Measurements from ENCODE around the gene FAM25G.

The FAM25G gene

GRCh38 chr10:47447209-47447608 is 44.3 kb downstream of the FAM25G start:
- TF ChIP-seq SPI1 (IDR thresholded peaks at IDR 0.05; ENCODE audit: borderline replicate concordance, low read depth), result no peak
- TF ChIP-seq, protein P1, sequence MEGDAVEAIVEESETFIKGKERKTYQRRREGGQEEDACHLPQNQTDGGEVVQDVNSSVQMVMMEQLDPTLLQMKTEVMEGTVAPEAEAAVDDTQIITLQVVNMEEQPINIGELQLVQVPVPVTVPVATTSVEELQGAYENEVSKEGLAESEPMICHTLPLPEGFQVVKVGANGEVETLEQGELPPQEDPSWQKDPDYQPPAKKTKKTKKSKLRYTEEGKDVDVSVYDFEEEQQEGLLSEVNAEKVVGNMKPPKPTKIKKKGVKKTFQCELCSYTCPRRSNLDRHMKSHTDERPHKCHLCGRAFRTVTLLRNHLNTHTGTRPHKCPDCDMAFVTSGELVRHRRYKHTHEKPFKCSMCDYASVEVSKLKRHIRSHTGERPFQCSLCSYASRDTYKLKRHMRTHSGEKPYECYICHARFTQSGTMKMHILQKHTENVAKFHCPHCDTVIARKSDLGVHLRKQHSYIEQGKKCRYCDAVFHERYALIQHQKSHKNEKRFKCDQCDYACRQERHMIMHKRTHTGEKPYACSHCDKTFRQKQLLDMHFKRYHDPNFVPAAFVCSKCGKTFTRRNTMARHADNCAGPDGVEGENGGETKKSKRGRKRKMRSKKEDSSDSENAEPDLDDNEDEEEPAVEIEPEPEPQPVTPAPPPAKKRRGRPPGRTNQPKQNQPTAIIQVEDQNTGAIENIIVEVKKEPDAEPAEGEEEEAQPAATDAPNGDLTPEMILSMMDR (IDR thresholded peaks at IDR 0.05; ENCODE audit: insufficient read depth, low read length), result no peak
- Histone ChIP-seq H3K27me3 (ENCODE audit: insufficient read depth, poor library complexity, severe bottlenecking) (no peaks in the 10 kb centered on the region), H3K4me3 (replicated peaks; ENCODE audit: insufficient read depth, low read length) (no peak overlapping the region), H3K27ac (replicated peaks) (no peak overlapping the region)
- no peak for DNase-seq (ENCODE audit: low read depth in 1 of 2, low spot score in 1 of 2)

DNA sequence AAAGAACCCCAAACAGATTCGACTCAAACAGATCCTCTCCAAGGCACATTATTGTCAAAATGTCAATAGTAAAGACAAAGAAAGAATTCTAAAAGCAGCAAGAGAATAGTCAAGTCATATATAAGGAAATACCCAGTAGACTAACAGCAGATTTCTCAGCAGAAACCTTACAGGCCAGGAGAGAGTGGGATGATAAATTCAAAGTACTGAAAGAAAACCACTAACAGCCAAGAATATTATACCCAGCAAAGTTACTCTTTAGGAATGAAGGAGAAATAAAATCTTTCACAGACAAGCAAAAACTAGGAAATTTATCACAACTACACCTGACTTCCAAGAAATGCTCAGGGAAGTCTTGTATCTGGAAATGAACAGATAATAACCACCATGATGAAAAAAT is 45.8 kb downstream of the FAM25G start:
- H3K27ac ChIP-seq (replicated peaks), result no peak overlapping the region
- TF ChIP-seq GABPA (IDR thresholded peaks at IDR 0.05; ENCODE audit: low read depth), result no peak
- H3K4me3 ChIP-seq (replicated peaks; ENCODE audit: insufficient read depth, low read length), result no peak overlapping the region
- DNase-seq (ENCODE audit: low read depth in 1 of 2, low spot score in 1 of 2), result no peak
- no peaks in the 10 kb centered on the region for H3K27me3 ChIP-seq (ENCODE audit: insufficient read depth, poor library complexity, severe bottlenecking)

- no peak overlapping the region for H3K27ac ChIP-seq (replicated peaks)
- no peak for DNase-seq (ENCODE audit: low read depth in 1 of 2, low spot score in 1 of 2)
- H3K4me3 ChIP-seq (replicated peaks; ENCODE audit: insufficient read depth, low read length), result no peak overlapping the region
- TF ChIP-seq POLR2AphosphoS5 (IDR thresholded peaks at IDR 0.05; ENCODE audit: low read depth) (no peak), GABPA (IDR thresholded peaks at IDR 0.05; ENCODE audit: low read depth) (no peak), SPI1 (IDR thresholded peaks at IDR 0.05; ENCODE audit: borderline replicate concordance, low read depth) (no peak)
- TF ChIP-seq, protein P1 (IDR thresholded peaks at IDR 0.05; ENCODE audit: insufficient read depth, low read length), result no peak
- TF ChIP-seq, protein P2, sequence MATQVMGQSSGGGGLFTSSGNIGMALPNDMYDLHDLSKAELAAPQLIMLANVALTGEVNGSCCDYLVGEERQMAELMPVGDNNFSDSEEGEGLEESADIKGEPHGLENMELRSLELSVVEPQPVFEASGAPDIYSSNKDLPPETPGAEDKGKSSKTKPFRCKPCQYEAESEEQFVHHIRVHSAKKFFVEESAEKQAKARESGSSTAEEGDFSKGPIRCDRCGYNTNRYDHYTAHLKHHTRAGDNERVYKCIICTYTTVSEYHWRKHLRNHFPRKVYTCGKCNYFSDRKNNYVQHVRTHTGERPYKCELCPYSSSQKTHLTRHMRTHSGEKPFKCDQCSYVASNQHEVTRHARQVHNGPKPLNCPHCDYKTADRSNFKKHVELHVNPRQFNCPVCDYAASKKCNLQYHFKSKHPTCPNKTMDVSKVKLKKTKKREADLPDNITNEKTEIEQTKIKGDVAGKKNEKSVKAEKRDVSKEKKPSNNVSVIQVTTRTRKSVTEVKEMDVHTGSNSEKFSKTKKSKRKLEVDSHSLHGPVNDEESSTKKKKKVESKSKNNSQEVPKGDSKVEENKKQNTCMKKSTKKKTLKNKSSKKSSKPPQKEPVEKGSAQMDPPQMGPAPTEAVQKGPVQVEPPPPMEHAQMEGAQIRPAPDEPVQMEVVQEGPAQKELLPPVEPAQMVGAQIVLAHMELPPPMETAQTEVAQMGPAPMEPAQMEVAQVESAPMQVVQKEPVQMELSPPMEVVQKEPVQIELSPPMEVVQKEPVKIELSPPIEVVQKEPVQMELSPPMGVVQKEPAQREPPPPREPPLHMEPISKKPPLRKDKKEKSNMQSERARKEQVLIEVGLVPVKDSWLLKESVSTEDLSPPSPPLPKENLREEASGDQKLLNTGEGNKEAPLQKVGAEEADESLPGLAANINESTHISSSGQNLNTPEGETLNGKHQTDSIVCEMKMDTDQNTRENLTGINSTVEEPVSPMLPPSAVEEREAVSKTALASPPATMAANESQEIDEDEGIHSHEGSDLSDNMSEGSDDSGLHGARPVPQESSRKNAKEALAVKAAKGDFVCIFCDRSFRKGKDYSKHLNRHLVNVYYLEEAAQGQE (IDR thresholded peaks at IDR 0.05; ENCODE audit: insufficient replicate concordance, low read depth), result no peak
- H3K27me3 ChIP-seq (ENCODE audit: insufficient read depth, poor library complexity, severe bottlenecking), result no peaks in the 10 kb centered on the region
These were observed 47.5 kb downstream of the FAM25G start for GRCh38 chr10:47444047-47444446.

DNA sequence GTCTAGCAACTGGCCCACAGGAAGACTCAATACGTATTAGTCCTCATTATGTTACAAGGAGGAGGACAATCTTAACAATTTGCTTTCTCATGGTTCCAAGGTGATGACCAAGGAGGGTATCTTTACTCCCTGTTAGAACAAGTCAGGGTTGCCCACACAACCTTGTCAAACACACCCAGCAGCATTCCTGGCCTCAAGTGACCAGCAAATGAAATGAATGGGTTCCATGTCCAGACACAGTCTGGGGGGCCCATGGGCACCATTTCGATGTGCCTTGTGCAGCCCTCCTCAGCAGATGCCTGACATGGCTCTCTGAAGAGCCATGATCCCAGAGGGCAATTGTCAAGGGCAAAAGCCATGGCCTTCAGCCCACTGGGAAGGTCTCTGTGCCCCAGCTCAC is 48.4 kb downstream of the FAM25G start:
- H3K4me3 ChIP-seq (replicated peaks; ENCODE audit: insufficient read depth, low read length), result no peak overlapping the region
- no peak overlapping the region for H3K27ac ChIP-seq (replicated peaks)
- TF ChIP-seq SPI1 (IDR thresholded peaks at IDR 0.05; ENCODE audit: borderline replicate concordance, low read depth), result no peak
- TF ChIP-seq, protein P1 (IDR thresholded peaks at IDR 0.05; ENCODE audit: insufficient read depth, low read length), result no peak
- TF ChIP-seq, protein P2 (IDR thresholded peaks at IDR 0.05; ENCODE audit: insufficient replicate concordance, low read depth), result no peak
- no peak for TF ChIP-seq GABPA (IDR thresholded peaks at IDR 0.05; ENCODE audit: low read depth)
- TF ChIP-seq POLR2AphosphoS5 (IDR thresholded peaks at IDR 0.05; ENCODE audit: low read depth), result no peak
- DNase-seq (ENCODE audit: low read depth in 1 of 2, low spot score in 1 of 2), result no peak
- H3K27me3 ChIP-seq (ENCODE audit: insufficient read depth, poor library complexity, severe bottlenecking), result no peaks in the 10 kb centered on the region
